Activated CD8-positive, alpha-beta memory T cell treated with anti-CD3 and anti-CD28 coated beads, Interleukin-2, amount 50 U/mL, for 1 hour (primary cell): ENCODE measurements around the gene NHERF2.

Experiments used
- DNase-seq: peaks from one replicate; pipeline ENCODE4 v3.0.0-alpha.2; 2020; ENCODE audit errors: extremely low read depth

Gene NHERF2

GRCh38 chr16:2040787-2041522 is 14.3 kb downstream of the NHERF2 start:
- DNase-seq: no peak

DNA sequence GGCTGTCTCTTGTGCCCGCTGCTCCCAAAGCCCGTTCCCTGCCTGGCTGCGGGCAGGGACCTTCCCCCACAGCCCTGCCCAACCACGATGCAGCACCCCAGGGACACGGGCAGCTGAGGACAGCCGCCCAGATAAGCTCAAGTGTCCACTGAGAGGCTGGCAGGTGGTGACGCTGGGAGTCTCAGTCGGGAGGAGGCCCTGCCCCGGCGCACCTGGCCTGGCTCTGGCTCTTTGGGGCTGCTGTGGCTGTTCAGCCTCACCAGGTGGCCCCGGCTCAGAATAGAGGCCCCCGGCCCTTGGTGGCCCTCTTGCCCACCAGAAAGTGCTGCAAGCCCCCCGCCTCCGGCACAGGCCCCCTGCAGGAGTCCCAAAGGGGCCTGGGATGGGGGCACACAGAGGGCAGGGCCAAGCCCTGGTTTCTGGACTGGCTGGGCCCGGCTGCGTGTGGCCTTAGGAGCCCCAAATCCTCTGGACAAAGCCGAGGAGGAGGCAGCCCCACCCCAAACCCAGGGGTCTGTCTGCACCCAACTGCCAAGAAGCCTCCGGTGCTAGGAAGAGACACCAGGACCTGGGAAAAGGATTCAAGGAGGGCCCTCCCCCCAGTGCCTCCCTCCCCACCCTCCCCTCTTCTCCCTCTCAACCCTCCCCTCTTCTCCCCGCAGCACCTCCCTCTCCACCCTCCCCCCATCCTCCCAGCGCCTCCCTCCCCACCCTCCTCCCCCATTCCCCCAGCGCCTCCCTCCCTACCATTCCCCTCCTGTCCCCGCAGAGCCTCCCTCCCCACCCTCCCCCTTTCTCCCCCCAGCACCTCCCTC is 15.7 kb downstream of the NHERF2 start:
- no peak for DNase-seq

GRCh38 chr16:2042986-2043666 is 16.4 kb downstream of the NHERF2 start:
- no peak for DNase-seq

DNA sequence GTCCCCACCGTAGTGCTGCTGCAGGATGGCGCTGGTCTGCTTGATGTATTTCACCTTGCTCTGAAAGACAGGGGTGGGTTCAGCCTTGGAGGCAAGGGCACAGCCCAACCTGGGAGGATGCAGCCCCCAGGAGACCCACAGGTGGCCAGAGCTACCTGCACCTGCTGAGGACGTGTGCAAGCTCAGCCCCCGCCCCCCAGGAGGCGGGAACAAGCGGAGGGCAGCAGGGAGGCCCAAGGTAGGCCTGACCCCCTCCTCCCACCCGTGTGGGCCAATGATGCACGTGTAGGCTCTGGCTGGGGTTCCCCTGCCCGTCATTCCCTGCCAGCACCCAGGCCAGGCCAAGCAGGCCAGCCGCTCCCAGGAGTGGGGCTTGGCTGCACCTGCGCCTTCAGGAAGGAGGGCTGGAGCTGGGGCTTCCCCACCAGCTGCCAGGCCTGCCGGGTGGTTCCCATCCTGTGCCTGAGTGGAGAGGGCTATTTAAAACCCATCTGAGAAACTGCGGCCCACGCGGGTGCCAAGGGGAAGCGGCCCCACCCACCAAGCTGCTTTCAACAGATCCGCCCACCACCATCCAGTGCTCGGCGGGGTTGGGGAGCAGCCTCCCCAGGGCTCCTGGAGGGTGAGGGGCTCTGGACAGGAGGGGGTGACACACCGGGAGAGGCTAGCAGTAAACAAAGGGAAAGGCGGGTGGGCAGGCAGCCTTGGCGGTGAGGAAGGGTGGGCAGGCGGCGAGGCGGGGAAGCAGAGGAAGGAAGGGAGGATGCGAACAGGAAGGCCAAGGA is 17.2 kb downstream of the NHERF2 start:
- no peak for DNase-seq

GRCh38 chr16:2044541-2044940 is 17.8 kb downstream of the NHERF2 start:
- DNase-seq: no peak

DNA sequence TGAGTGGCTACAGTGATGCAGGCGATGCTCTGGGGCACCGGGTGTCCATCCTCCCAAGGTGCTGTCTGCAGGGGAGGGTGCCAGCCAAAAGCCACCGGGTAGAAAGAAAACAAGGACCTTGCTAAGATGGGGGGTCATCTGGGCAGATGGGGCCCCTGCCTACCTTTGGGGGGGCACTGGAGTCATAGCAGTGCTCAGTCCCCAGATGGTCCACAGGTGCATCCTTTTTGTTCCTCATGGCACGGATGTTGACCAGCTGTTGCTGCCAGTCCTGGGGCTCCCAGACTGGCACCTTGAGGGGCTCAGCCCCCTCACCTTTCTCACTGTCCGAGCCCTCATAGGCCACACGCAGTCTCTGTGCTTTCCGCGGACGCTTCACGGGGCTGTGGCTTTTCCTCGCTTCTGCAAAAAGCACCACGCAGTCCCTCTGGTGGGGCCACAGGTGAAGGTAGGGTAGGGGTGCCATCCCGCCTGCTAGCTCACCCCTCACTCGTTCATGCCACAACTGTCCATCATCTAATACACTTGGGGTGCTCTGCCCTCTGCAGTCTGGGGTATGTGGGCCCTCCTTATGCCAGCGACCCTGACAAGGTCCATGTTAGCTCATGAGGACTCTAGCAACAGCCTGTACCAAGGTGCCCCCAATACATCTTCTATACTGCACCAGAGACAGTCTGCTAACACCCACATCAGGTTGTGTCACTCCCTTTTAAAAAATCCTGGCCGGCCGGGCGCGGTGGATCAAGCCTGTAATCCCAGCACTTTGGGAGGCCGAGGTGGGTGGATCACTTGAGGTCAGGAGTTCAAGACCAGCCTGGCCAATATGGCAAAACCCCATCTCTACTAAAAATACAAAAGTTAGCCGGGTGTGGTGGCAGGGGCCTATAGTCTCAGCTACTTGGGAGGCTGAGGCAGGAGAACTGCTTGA is 19.5 kb downstream of the NHERF2 start:
- no peak for DNase-seq

- no peak for DNase-seq
Measured at GRCh38 chr16:2046893-2047329, 20.2 kb downstream of the NHERF2 start.

- DNase-seq: peak; percentile 81
Measured at GRCh38 chr16:2047330-2048115, 20.8 kb downstream of the NHERF2 start, which contains the start of the genes NTHL1 and TSC2. TSS of gene NTHL1 (minus strand) at chr16:2047834. CDS start at chr16:2047823, 11 bp downstream. TSS of gene TSC2 (plus strand) at chr16:2047985. CDS start at chr16:2048616, 631 bp downstream.

GRCh38 chr16:2048116-2048543 is 21.4 kb downstream of the NHERF2 start:
- DNase-seq: no peak

DNA sequence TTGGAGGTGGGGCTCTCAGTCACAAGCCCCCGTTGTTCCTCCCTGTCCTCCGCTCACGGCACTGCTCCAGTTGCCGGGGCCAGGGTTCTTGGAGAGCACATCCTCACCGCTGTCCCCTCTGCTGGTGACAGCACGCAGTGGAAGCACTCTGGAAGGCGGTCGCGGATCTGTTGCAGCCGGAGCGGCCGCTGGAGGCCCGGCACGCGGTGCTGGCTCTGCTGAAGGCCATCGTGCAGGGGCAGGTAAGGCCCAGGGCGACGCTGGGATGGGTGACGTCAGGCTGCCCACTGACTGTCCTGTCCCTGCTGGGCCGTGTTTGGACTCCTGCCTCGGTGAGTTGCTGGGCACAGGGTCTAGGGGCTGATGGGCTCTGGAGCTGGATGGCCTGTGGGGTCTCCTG is 26.5 kb downstream of the NHERF2 start:
- DNase-seq: no peak

DNA sequence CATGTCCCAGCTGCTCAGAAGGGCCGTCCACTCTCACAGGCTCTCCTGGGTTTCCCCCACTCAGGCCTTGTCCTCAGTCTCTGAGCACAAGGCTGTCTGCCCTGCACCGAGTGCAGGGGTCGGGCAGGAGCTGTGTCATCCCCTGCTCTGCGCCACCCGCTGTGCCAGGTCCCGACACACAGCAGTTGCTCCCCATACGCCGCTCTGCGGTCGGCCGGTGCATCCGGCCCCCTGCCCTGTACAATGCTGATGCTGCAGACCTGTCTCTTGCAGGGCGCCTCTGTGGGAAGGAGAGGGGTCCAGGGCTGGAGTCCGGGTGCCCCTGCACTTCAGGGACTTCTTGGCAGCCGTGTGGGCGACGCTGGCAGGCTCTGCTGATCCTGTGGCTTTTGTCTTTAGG is 27.2 kb downstream of the NHERF2 start:
- no peak for DNase-seq

DNA sequence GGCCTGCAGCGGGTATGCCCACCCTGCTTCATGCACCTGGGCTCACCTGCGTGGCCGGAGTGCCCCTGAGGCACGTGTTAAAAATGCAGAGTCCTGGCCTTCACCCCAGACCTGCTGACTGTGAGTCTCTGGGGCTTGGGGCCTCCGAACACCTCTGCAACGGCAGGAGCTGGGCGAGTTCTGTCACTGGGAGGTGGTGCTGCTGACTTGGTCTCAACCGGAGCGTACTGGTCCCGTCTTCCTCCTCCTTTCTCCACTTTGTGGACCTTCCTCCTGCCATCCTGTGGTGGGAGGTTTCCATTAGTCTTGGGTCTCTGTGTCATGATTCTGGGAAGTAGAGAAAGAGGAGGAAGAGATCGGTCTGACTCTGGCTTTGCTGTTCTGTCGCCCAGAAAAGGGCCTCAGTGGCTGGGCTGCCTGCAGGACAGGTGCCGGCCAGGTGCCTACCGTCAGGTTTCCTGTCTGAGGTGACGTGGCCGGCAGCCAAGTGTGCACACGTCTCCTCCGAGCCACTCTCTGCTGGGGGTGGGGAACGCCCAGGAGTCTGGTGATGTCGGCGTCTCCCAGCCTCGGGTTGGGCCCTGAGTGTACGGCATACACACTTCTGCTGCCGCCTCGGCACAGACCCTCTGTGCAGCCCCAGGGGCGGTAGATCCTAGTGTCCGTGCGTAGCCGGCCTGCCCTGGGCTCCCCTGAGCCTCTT is 28.0 kb downstream of the NHERF2 start:
- no peak for DNase-seq

- no peak for DNase-seq
Measured at GRCh38 chr16:2056077-2056476, 29.4 kb downstream of the NHERF2 start.

GRCh38 chr16:2056681-2057407 is 30.1 kb downstream of the NHERF2 start:
- no peak for DNase-seq

- DNase-seq: no peak
Measured at GRCh38 chr16:2057438-2057837, 30.7 kb downstream of the NHERF2 start.

- no peak for DNase-seq
Measured at GRCh38 chr16:2058420-2058819, 31.7 kb downstream of the NHERF2 start.

- DNase-seq: no peak
Measured at GRCh38 chr16:2058872-2059271, 32.2 kb downstream of the NHERF2 start.

DNA sequence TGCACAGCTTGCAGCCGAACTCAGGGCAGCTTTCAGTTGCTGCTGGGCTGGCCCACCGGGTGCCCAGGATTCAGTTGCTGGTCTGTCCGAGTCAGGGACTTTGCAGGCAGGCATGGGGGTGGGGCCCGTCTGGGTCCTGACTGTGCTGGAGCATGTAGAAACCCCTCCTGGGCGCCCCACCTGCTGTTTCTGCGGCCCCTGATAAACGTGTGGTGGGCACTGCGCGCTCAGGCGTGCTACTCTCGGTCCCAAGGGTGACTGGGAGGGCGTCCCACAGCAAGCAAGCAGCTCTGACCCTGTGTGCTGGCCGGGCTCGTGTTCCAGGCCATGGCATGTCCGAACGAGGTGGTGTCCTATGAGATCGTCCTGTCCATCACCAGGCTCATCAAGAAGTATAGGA is 33.6 kb downstream of the NHERF2 start:
- DNase-seq: no peak
